ENCODE data around the gene OXNAD1.

GRCh38 chr3:16328124-16328523 is 63.1 kb downstream of the OXNAD1 start:
- TF ChIP-seq CTCF (IDR thresholded peaks at IDR 0.05) (no peak), POLR2A (IDR thresholded peaks at IDR 0.05) (no peak)

Measured in body of pancreas (tissue), 4 donors.